ENCODE data around the gene DCAF7.

GRCh38 chr17:63549946-63550816, at the start of gene DCAF7:
- peak in 1 of 6 experiments; percentile 4 for TF ChIP-seq CTCF (IDR thresholded peaks at IDR 0.05)
- peak; percentile 22 to 72 for TF ChIP-seq POLR2A (IDR thresholded peaks at IDR 0.05)

Data from Peyer's patch (tissue), 4 donors.